DMS53 treated with DMSO at 0.1 percent for 48 hours (cell line): ENCODE data around the gene SCN7A.
"Not testable (repeated sequence)": the region's sequence is repeated elsewhere in the genome, so short reads cannot be mapped to it uniquely, and the experiment has no call there.

Experiments
- DNase-seq: peaks from one replicate; lab custom pipeline; 2025; ENCODE audit not compliant: unreplicated experiment; lab: John Stamatoyannopoulos, UW

Gene SCN7A

GRCh38 chr2:166454006-166454595 is 39.9 kb downstream of the SCN7A start:
- no peak for DNase-seq

- no peak for DNase-seq
Measured at GRCh38 chr2:166451468-166451867, 42.6 kb downstream of the SCN7A start.

DNA sequence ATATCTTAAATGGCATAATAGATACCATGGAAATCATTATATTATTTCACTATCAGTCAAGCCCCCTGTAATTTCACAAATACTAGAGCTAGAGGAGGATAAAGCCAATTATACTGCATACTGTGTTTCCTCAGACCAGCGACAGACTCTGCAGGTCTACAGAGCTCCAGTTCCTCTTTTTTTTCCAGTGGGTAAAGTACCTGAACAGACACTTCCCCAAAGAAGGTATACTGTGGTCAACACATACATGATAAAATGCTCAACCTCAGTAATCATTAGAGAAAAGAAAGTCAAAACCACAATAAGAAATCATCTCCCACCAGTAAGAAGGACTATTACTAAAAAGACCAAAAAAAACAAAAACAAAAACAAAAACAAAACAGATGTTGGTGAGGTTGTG is 44.6 kb downstream of the SCN7A start:
- no peak for DNase-seq

- no peak for DNase-seq
Measured at GRCh38 chr2:166448106-166448505, 45.9 kb downstream of the SCN7A start.

GRCh38 chr2:166444306-166444705 is 49.7 kb downstream of the SCN7A start:
- no peak for DNase-seq

DNA sequence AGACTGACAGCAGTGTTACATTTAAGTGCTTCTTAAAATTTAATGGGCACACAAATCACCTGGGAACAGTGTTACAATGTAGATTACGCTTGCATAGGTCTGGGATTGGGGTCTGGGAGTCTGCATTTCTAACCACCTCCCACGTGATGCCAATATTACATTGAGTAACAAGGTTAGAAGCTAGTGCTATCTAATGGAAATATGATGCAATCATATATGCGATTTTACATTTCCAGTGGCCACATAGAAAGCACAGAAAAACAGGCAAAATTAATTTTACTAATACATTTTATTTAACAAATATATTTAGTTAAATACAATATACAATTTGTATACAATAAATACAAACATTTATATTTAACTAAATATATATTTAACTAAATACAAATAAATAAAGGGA is 53.7 kb downstream of the SCN7A start:
- DNase-seq = no peak

DNA sequence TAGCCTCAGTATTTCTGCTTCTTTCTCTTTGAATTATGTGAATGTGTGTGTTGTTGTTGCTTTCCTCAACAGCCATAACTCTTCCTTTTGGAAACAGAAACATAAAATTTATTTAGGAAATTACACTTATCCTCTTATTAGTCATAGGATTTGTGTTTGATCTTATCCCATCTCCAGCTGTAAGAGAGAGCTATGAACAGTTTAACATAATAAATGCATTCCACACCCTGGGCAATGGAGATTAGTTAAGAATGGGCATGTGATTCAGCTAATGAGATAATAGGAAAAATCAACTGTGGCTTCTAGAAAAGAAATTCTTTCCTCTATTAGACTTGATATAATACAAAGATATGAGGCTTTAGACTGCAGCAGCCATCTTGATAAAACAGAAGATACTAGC is 55.0 kb downstream of the SCN7A start:
- DNase-seq = no peak

DNA sequence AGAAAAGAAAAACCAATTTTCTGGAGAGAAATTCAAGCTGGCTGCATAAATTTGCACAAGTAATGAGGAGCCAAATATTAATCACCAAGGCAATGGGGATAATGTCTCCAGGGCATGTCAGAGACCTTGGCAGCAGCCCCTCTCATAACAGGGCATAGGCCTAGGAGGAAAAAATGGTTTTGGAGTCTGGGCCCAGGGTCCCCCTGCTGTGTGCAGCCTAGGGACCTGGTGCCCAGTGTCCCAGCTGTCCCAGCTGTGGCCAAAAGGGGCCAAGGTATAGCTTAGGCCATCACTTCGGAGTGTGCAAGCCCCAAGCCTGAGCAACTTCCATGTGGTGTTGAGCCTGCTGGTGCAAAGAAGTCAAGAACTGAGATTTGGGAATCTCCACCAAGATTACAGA is 57.1 kb downstream of the SCN7A start:
- DNase-seq = no peak

DNA sequence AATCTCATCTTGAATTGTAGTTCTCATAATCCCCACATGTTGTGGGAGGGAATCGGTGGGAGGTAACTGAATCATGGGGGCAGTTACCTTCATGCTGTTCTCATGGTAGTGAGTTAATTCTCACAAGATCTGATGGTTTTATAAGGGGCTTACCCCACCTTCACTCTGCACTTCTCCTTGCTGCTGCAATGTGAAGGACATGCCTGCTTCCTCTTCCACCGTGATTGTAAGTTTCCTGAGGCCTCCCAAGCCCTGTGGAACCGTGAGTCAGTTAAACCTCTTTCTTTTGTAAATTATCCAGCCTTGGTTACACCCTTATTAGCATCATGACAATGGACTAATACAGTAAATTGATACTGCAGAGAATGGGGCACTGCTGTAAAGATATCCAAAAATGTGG is 57.9 kb downstream of the SCN7A start:
- DNase-seq = no peak

- no peak for DNase-seq
Measured at GRCh38 chr2:166434491-166434890, 59.6 kb downstream of the SCN7A start.

- no peak for DNase-seq
Measured at GRCh38 chr2:166433457-166433856, 60.6 kb downstream of the SCN7A start.

DNA sequence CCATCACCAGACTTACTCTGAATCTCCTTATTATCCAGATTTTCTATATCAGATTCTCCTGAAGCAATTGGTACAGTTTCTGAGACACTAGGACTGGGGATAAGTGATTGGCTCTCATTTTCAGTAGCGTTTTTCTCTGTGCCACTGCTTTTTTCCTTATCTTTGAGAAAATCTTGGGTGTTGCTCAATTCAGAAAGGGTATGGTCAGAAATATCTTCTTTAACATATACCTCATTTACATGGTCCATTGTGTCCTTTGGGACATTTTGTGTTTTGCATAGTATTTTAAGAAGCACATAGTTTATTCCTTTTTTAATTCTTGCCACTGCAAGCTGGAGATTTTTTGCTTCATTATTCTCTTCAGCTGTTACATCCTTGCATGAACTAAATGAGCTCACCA is 61.7 kb downstream of the SCN7A start:
- DNase-seq = no peak

GRCh38 chr2:166424841-166425240 is 69.2 kb downstream of the SCN7A start:
- DNase-seq = no peak

DNA sequence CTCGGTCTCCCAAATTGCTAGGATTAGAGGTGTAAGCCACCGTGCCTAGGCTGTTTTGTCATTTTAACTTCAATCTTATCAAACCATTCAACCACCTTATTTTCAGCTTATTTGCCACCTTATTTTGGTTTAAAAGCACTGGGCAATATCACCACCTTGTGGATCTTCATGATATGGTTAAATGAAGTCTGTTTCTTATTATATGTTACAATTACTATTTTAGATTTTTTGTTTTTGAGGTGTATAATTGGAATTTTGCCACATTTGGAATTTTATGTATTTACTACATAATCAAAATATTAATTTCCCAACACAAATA is 74.5 kb downstream of the SCN7A start:
- peak; percentile 47 for DNase-seq

DNA sequence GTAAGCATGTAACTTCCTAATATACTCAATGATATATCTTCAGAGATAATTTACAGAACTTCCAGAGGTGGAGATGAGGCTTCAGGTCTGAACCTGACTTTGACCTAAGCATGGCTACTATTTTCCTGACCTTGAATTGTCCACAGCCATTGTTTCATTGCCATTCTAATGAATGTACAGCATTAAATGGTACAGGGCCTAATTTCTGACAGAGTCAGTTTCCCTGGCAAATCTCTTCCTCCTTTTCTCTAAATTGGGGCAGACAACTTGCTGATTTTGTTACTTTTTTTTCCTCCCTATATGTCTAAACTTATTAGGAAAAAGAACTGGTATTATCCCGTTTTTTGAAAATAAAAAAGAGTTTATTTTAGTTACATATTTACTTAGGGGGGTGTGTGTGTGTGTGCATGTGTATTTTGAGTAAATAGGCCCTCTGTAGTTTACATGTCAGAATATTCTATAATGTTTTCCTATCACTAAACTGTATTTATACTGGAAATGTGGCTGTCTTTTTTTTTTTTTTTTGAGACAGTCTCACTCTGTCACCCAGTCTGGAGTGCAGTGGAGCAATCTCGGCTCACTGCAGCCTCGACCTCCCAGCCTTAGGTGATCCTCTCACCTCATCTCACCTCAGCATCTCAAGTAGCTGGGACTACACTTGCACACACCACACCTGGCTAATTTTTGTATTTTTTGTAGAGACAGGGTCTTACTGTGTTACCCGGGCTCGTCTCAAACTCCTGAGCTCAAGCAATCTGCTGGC is 75.0 kb downstream of the SCN7A start:
- DNase-seq = no peak

GRCh38 chr2:166417669-166418068 is 76.4 kb downstream of the SCN7A start:
- DNase-seq = peak; percentile 71

DNA sequence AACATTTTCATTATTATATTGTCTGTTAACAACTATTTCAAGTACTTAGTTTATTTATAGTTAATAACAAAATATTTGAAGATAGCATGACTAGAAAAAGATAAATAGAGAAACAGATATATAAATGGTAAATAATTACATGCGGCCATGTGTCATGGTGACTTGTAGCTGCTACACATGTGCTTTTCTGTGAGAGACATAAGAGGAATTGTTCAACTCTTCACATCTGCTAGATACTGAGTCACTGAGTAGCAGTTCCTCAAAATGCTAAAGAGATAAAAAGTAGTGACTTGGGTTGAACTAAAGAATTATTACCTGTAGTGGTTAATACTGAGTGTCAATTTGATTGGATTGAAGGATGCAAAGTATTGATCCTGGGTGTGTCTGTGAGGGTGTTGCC is 80.8 kb downstream of the SCN7A start:
- no peak for DNase-seq

DNA sequence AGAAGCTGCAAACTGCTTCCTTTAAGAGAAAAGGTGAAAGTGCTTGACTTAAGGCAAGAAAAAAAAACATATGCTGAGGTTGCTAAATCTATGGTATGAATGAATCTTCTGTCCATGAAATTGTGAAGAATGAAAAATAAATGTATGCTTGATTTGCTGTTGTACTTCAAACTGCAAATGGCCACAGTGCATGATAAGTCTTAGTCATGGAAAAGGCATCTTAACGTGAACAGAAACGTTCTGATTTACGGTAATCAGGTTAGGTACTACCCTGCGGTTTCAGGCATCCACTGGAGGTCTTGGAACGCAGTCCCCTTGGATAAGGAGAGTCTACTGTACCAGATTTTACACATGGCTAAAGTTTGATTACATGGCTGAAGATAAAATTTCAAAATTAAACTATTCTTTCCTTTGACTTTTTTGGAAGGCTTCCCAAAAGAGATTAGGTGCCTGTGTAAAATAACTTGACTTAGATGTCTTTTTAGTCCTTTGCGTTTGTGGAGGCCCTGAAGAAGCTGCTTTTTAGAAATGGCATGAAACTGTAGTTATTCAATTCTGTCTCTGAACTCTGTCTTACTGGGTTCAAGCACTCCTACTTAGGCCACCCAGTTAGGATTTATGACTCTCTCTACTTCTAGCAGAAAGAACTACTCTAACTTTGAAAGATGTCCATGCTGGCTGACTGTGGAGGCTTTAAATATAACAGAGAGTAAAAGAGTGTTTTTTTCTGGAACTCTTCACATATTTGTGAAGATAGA is 82.4 kb downstream of the SCN7A start:
- DNase-seq = no peak

DNA sequence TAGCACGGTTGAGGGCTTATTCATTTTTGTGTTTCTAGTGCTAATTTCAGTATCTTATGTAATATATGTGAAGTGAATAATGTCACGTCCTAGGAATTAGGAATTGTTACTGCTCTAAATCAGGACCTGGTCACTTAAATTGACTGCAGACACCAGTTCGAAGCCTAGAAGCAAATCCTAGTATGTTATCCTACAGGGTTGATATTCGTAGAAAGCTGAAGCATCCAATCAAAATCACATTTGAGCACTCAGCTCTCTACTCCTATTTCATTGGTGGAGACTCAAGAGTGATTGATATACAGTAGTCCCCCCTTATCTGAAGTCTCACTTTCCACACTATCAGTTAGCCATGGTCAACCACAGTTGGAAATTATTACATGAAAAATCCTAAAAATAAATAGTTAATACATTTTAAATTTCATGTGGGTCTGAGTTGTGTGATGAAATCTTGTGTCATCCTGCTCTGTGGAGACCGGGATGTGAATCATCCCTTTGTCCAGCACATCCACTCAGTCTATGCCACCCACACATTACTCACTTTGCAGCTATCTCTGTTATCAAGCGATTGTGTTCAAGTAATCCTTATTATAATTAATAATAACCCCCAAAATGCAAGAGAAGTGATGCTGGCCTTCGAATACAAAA is 83.1 kb downstream of the SCN7A start:
- DNase-seq = no peak

DNA sequence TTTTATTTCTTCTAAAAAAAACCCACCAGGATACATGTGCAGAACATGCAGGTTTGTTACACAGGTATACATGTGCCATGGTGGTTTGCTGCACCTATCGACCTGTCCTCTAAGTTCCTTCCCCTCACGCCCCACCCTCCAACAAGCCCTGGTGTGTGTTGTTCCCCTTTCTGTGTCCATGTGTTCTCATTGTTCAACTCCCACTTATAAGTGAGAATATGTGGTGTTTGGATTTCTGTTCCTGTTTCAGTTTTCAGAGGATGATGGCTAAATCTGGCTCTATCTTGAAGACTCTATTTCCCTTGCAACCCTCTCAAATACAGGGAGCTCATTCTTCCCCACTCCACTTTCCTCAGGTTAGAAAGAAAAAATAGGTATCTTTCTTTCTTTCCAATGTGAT is 86.3 kb downstream of the SCN7A start:
- not testable (repeated sequence) for DNase-seq

- DNase-seq = no peak
Measured at GRCh38 chr2:166406374-166406773, 87.7 kb downstream of the SCN7A start.

- no peak for DNase-seq
Measured at GRCh38 chr2:166405569-166405926, 88.5 kb downstream of the SCN7A start.
